Hippocampal formation (tissue), 2 donors: Measurements from ENCODE around the gene PAPOLA.
A peak's percentile ranks its signal among the peaks of the same experiment; 100 is the strongest.
"Not testable (repeated sequence)": the region's sequence is repeated elsewhere in the genome, so short reads cannot be mapped to it uniquely, and the experiment has no call there.

Source experiments
- DNase-seq, 2 donors: peaks; one replicate each; lab custom pipeline; 2025; lab: John Stamatoyannopoulos, UW

Gene PAPOLA

DNA sequence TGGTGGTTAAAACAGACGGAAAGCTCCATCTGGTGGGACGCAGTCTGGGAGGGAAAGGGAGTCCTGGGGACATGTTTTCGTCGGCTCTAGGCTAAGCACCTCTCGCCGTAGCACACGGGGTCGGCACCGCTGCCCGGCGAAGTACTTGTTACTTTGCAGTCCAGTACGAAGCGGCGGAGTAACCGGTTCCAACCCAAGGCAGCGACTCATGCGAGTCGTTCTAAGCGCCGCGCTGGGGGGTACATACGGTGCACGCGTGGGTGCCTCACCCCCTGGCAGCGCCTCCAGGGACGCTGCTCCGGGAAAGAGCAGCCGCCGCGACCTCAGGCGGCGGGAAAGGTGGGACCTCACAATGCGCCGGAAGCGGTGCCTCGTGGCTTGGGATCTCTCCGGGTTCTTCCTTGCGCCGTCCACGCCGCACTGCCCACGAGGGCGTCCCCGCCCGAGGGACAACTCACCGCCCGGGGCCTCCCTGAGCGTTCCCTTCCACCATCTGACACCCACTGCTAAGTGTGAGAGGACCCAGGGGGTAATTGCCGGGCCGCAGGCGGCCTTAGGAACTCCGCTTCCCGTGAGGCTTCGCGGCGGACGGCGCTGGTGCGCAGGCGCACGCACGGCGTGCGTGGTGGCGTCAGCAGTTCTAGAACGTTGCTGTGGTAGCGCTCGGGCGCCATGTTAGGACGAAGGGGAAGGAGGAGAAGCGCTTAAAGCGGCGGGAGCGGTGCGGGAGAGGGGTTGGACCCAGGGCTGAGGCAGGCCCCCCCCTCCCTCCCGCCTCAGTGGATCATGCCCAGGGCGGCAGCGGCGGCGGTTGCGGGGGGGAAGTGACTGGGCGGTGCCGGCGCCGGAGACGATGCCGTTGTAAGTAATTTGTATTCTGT is at the start of gene PAPOLA:
Gene PAPOLA (plus strand): TSS at position 643 of the 881 bp plus-strand sequence. CDS start 211 bp downstream, at position 854.
- DNase-seq, result peak; percentile 92 to 93

DNA sequence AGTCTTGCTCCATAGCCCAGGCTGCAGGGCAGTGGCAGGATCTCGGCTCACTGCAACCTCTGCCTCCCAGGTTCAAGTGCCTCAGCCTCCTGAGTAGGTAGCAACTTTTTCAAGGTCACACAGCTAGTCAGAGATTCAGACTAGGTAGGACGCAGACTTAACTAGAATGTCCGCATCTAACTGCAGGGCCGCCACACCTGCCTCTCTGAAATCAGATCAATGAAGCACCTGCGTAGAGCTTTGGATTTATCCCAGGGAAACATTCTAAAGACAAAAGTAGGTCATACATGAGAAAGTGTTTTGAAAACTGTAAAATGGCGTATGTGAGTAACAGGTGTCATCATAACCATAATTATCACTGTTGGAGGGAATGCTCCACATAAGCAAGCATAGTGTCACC is 49.5 kb upstream of the PAPOLA start:
- DNase-seq, result no peak

DNA sequence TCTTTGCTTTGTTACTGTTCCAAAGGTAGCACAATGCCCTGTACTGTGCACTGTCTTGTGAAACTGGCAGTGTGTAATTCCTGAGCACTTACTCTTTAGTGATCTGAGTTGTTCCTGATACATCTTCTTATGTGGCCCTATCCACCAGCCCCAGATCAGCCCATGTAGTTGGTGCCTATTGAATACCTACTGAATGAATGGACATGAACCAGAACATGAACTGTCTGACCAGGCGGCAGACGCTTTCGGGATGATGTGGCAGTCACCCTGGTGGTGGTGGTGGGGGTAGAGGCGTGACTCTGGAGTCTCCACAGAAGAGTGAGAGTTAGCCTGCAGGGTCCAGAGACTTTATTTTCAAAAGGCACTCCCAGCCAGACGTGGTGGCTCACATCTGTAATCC is 46.6 kb upstream of the PAPOLA start:
- DNase-seq, result no peak

DNA sequence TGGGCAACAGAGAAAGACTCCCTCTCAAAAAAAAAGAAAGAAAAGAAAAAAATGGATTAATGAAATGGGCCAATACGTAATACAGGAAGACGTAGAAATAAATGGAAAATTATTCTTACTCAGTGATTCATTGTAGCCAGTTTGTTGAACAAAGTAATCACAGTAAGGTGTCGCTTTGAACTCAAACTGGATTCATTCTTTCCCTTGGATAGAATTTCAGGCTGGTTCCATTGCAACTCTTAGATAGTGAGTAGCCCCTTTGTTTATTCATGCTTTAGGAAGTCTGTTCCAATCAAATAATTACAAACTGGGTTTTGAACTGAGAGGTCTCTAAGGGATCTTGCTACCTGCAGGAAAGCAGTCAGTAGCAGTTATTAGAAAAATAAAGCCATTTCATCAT is 42.3 kb upstream of the PAPOLA start:
- no peak for DNase-seq

DNA sequence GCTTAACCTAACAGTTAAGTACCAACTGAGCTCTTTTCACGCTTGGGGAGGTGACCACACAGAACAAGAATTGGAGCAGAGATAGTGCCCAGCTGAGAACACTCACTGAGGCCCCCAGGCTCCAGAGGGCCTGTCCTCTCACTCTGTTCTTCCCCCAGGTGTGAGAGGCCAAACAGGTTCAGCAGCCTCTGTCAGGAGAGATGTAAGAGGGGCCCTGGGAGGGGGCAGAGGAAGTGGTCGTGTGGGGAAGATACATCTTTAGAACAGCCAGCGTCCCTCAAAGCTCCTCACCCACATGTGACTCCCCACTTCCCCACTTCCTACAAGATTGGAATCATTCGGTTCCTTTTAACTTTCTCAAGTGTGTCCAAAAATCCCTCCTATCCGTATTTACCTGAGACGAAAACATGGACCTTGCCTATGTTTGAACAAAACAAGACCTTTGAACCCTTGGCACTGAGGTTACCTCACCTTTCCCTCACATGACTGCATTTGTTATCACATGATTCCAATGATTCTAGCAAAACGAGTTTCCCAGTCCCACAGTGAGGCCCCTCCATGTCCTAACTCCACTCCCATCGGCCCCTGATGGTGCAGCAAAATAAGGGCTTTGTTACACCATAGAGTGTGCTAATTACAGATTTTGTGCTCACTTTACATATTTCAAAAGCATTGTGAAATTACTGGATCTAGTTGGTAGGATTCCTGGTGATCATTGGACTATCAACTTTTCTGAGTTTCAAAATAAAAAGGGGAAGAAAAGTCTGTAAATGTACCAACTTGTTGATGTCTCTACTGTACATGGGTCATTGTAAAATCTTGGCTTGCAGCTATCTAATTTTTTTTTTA is 40.0 kb upstream of the PAPOLA start:
- no peak for DNase-seq

DNA sequence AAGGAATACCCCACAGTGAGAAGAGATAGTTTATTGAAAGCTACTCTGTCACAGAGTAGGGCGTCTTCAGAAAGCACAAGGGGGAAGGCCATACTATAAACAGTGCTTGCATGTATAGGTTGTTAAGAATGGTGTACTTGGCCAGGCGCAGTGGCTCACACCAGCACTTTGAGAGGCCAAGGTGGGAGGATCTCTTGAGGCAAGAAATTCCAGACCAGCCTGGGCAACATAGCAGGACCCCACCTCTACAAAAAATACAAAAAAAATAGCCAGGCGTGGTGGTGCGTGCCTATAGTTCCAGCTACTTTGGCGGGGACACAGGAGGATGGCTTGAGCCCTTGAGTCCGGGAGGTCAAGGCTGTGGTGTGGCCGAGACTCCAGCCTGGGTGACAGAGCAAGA is 38.0 kb upstream of the PAPOLA start:
- DNase-seq, result no peak

DNA sequence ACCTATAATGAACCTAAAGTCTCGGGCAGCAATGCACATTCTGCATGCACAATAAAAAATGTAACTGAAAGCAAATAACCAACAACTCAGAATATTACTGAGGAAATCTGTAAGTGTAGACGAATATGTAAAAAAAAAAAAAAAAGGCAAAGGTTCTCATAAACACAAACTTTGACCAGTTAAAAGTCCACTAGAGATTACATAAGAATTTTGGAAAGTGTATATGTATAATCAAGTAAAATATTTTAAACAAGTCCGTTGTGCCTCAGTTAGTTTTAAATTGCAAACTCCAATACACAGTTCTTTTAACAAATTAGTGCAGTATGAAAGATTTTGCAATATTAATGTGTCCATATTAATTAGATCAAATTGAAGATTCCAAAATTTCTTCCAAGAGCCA is 35.3 kb upstream of the PAPOLA start:
- no peak for DNase-seq

DNA sequence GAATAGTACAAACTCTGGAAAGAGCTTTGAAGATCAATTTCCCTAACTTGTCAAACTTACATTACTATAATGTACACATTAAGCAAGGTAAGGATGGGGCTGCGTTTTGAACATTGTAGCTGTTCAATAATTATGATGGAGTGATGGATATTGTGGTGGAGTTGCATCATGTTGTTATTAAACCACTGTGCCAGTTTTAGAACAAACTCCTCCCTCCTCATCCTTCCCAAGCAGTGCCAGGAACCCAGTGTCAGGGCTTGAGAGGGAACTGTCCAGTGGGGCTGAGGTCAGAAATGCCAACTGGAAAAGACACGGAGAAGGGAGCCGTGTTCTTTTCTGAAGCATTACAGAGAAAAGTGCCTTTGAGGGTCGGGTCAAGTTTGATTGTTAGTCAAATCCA is 31.9 kb upstream of the PAPOLA start:
- no peak for DNase-seq

DNA sequence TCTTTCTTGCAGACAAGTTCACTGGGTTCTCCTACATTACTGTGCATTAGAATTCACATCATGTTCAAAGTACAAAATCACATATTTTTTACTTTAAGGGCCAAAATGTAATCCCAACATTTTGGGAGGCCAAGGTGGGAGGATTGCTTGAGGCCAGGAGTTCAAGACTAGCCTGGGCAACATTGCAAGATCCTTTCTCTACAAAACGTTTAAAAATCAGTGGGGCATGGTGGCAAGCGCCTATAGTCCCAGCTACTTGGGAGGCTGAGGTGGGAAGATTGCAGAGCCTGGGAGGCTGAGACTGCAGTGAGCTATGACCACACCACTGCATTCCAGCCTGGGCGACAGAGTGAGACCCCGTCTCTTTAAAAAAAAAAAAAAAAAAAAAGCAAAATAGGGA is 31.2 kb upstream of the PAPOLA start:
- not testable (repeated sequence) for DNase-seq

DNA sequence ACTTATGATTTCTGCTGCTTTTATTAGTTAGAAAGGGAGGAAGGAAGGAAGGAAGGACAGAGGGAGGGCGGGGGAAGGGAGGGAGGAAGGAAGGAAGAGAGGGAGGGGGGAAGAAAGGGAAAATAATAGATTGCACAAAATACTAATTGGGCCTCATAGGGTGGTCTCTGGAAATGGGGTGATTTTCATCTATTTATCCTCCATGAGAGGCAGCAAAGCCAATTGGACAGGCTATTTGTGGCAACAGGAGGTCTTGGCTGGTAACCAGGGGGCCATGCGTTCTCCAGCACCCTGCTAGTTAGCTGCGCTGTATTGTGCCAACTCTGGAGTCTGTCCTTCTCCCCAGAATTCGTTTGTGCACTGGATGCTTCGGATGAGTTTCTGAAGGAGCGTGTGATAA is 24.1 kb upstream of the PAPOLA start:
- DNase-seq, result no peak

DNA sequence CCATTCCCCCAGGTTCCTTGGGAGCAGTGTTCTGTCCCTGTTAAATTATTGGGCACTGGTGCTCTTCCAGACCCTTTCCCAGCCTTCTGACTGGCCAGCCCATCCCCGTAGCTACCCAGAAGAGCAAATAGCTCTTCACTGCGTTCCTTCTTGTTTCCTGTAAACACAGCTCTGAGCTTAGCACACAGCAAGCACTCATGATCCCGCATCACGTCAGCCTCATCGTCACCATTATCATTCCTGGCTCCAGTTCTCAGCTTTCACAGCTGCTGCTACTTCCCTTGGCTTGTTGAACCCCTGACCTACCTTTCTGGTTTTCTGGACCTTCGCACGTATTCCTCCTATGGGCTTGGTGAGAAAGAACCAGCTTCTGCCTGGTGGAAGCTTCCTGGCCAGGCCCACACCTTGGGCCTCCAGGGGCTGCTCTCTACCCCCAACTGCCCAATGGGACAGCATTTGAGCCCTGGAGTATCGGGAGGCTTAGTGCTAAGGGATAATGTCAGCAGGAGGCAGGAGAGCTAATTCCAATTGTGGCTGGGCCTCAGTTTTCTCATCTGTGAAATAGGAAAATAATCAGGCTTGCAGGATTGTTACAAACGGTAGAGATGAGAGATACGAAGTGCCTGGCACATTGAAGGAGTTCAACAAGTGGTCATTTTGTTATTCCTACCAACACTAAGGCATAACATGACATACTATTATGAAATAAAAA is 22.6 kb upstream of the PAPOLA start:
- no peak for DNase-seq

DNA sequence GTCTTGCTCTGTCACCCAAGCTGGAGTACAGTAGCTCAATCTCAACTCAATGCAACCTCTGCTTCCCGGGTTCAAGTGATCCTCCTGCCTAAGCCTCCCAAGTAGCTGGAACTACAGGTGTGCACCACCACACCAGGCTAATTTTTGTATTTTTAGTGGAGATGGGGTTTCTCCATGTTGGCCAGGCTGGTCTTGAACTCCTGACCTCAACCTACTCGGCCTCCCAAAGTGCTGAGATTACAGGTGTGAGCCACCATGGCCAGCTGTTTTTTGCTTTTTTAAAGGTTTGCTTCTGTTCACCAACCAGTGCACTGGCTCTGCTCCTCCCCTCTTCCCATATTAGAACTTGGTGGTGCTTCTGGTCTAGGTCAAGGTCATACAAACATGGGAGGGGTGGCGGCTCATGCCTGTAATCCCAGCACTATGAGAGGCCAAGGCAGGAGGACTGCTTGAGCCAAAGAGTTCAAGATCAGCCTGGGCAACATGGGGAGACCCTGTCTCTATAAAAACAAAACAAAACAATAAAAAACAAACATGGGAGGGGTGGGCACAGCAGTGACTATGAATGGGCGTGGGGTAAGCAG is 20.4 kb upstream of the PAPOLA start:
- no peak for DNase-seq

DNA sequence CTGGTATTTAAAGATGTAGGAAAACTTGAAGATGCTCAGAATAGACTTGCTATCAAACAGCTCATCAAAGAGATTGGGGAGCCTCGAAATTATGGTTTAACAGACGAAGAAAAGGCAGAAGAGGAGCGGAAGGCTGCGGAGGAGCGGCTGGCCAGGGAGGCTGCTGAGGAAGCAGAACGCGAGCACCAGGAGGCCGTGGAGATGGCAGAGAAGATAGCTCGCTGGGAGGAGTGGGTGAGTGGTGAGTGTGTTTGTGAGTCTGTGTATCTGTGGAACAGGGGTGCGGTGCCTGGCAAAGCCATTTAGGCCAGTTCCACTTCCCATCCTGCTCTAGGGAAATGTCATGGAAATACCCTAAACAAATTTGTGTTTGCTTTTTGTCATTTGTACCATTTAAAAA is 19.2 kb upstream of the PAPOLA start:
- DNase-seq, result no peak

DNA sequence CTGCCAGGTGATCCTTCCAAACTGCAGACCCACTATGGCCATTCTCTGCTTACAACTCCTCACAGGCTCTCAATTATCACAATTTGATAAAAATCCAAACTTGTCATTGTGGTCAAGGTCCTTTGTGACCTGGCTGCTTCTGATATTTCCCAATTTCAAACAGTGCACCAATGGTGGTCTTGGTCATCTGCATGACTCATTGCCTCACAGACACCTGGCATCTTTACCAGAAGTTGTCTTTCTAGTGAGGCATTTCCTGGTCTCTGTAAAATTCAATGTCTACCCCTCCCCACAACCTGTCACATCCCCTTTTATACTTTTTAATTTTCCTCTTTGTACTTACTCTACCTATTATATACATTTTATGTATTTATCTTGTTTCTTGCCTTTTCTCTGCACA is 17.8 kb upstream of the PAPOLA start:
- DNase-seq, result no peak

DNA sequence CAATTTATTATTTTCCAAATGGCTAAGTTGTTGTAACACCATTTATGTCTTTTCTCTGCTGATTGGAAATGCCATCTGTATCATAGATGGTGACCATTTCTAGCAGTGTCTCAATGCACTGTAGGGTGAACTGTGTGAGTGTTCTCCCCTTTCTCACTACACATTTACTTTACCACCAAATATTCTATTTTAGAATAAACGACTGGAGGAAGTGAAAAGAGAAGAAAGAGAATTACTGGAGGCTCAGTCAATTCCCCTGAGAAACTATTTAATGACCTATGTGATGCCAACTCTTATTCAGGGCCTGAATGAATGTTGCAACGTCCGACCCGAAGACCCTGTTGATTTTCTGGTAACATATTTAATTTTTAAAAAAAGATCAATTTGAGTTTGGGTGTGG is 15.5 kb upstream of the PAPOLA start:
- DNase-seq, result no peak

DNA sequence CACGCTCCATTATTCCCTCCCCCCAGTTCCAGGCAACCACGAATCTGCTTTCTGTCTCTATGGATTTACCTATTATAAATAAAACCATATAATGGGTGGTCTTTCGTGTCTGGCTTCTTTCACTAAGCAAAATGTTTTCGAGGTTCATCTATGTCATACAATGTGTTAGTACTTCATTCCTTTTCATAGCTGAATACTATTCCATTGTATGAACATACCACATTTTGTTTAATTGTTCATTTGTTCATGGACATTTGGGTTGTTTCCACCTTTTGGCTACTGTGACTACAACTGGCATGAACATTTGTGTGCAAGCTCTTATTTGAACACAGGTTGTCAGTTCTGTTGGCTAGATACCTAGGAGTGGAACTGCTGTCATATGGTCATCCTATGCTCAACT is 12.9 kb upstream of the PAPOLA start:
- no peak for DNase-seq

DNA sequence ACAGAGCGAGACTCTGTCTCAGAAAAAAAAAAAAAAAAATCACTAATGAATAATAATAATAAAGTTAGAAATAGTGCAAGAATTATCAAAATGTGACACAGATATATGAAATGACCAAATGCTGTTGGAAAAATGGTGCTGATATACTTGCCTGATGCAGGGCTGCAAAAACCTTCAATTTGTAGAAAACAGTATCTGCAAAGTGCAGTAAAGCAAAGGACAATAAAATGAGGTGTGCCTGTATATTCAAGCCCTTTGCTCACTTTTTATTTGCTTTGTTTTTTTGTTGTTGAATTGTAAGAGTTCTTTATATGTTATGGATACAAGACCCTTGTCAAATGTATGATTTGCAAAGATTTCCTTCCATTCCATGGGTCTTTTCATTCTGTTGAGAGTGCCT is 9.0 kb upstream of the PAPOLA start:
- no peak for DNase-seq

DNA sequence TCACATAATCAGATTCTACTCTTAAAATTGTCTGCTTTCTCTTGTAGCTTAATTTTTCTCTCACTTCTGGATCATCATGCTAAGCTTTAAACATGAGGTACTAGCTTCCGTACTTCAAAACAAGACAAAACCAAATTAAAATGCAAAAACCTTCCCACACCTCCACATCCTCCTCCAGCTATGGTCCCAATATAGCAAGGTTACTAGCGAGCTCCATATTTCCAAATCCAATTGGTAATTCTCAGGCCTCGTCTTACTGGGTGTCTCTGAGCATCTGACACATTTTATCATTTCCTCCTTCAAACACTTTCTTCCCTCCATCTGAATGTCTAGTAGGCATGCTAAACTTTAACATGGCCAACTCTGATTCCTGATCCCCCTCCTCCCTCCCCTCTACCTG is 7.9 kb upstream of the PAPOLA start:
- DNase-seq, result no peak

DNA sequence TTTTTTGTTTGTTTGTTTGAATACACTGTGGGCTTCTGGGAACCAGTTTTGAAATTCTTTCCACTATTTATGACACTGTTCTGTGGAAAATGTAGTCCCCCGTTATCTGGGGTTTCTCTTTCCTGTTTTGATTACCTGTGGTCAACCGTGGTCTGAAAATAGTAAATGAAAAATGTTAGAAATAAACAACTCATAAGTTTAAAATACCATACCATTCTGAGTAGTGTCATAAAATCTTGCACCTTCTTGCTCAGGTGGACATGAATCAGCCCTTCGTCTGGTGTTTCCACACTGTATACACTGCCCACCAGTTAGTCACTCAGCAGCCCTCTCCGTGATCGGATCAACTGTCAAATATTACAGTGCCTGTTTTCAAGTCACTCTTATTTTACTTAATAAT is 5.1 kb upstream of the PAPOLA start:
- no peak for DNase-seq

DNA sequence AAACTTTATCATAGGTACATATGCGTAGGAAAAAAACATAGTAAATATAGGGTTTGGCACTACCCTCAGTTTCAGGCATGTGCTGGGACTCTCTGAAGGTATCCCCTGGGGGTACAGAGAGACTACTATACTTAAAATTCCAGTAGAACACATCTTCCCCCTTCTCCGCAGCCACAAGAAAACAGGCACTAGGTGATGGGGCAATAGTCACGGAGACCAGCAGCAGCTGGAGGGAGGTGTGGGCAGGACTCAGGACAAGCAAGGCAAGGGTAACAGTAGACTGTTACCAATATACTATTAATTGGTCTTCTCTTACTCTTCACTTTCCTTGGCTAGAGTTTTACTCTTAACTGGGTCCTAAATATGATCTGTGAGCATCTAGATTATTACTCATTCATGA is 4.6 kb upstream of the PAPOLA start:
- no peak for DNase-seq

DNA sequence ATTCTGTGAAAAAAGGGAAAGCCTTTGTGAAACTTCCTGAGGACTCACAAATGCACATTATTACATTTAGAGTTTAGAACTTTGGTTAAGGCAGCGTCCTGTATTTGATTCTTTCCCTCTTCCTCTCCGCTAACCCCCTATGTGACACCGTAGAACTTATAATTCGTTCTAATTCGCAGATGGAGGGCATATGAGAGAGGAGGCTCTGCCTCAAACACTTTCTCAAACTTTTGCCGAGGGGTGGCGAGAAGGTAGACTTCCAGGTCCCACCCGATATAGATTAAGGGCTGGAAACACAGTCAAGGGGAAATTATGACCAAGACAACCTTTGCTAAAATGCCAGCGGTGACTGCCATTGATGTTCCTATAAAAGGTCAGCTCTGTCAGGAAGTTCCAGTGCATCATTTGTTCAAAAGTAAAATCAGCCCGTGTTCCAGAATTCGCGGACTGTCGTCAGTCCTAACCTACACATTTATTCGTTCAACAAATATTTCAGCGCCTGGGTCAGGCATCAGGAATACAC is 904 bp upstream of the PAPOLA start:
- DNase-seq, result no peak
